K562 (cell line): ENCODE results near the gene TSPAN13. TPM values are rescaled to one million over a fixed set of nuclear protein-coding genes. Genes with fewer than 3 reads are reported as not detected.

Source experiments
- CBFA2T2 ChIP-seq: fragments of 450-650 bp; conservative IDR thresholded peaks from 2 replicates; pipeline ENCODE4 v1.6.1; 2017; ENCODE audit warnings: mild to moderate bottlenecking
- CBFA2T3 ChIP-seq: fragments of 450-650 bp; IDR thresholded peaks from 2 replicates; pipeline ENCODE4 v1.6.1; 2017
- DLX4 ChIP-seq: fragments of 250-450 bp; sonication (Bioruptor Pico); IDR thresholded peaks from 2 replicates; pipeline ENCODE4 v1.6.1; 2021; ENCODE audit warnings: mild to moderate bottlenecking
- DMBX1 ChIP-seq: fragments of 250-450 bp; sonication (Bioruptor Pico); IDR thresholded peaks from 2 replicates; pipeline ENCODE4 v1.8.0; 2022; ENCODE audit warnings: inconsistent platforms, mild to moderate bottlenecking, moderate library complexity, borderline replicate concordance
- EWSR1 ChIP-seq: fragments of 450-650 bp; IDR thresholded peaks from 2 replicates; pipeline ENCODE4 v1.6.1; 2018; ENCODE audit warnings: borderline replicate concordance, mild to moderate bottlenecking, low read depth, moderate library complexity; ENCODE audit not compliant: partially characterized antibody
- MAFG ChIP-seq: fragments of 450-650 bp; conservative IDR thresholded peaks from 2 replicates; pipeline ENCODE4 v1.6.1; 2016; ENCODE audit warnings: missing genetic modification characterization, missing compliant biosample characterization
- MEF2A ChIP-seq: IDR thresholded peaks from 2 replicates; pipeline ENCODE4 v1.6.1; 2011; ENCODE audit warnings: low read depth, mild to moderate bottlenecking, low read length, moderate library complexity; ENCODE audit not compliant: control insufficient read depth
- MEIS2 ChIP-seq: fragments of 450-650 bp; IDR thresholded peaks from 2 replicates; pipeline ENCODE4 v1.6.1; 2014; ENCODE audit warnings: mild to moderate bottlenecking; ENCODE audit not compliant: partially characterized antibody
- PYGO2 ChIP-seq: fragments of 450-650 bp; IDR thresholded peaks from 2 replicates; pipeline ENCODE4 v1.6.1; 2016; ENCODE audit warnings: mild to moderate bottlenecking, missing genetic modification characterization, moderate library complexity, missing compliant biosample characterization
- U2AF2 ChIP-seq: fragments of 200-400 bp; formaldehyde crosslinking; optimal IDR thresholded peaks from 2 replicates; pipeline ENCODE3; 2017; ENCODE audit warnings: low read depth, mild to moderate bottlenecking, low read length
- ZC3H11A ChIP-seq: IDR thresholded peaks from 2 replicates; pipeline ENCODE4 v1.6.1; 2012; ENCODE audit warnings: low read depth, low read length, improper control_type of control experiment
- ZC3H4 ChIP-seq: sonication (generic); formaldehyde crosslinking; IDR thresholded peaks from 2 replicates; pipeline ENCODE4 v1.9.0; 2021; ENCODE audit warnings: missing genetic modification reagents, borderline replicate concordance
- ZFP1 ChIP-seq: fragments of 450-650 bp; formaldehyde crosslinking; IDR thresholded peaks from 2 replicates; pipeline ENCODE4 v1.4.0; 2020; ENCODE audit warnings: mild to moderate bottlenecking, mixed read lengths
- ZNF24 ChIP-seq: fragments of 450-650 bp; IDR thresholded peaks from 2 replicates; pipeline ENCODE4 v1.6.1; 2016
- ZNF398 ChIP-seq: fragments of 250-450 bp; sonication (Bioruptor Pico); IDR thresholded peaks from 2 replicates; pipeline ENCODE4 v1.8.0; 2021; ENCODE audit warnings: moderate library complexity, mild to moderate bottlenecking, inconsistent platforms
- ZNF707 ChIP-seq: fragments of 250-450 bp; sonication (Bioruptor Pico); conservative IDR thresholded peaks from 2 replicates; pipeline ENCODE4 v1.8.0; 2022; ENCODE audit warnings: inconsistent platforms, mild to moderate bottlenecking, moderate library complexity
- polyA plus RNA-seq, 8 experiments: library from polyadenylated mRNA; depleted of rRNA in 4 of 8; stranded (reverse) in 5 of 8; unstranded in 3 of 8; fragments of >200 nt; fragmentation: Nextera tagmentation in 2 of 8; fragmentation: Illumina TruSeq in 1 of 8; extraction: Ambion mirVana in 2 of 8; extraction: Trizol in 1 of 8; gene quantifications; 2 replicates each; pipeline versions ENCODE4 v1.2.1 to v1.2.3, GENCODE V29; 2011 to 2014; ENCODE audit warnings: inconsistent platforms in 1 of 8, missing spikeins in 1 of 8
- total RNA-seq, 7 experiments: library from RNA; depleted of rRNA in 6 of 7; stranded (reverse); fragments of >200 nt in 6 of 7; fragmentation: Illumina TruSeq in 2 of 7; extraction: Trizol in 2 of 7; gene quantifications; 2 replicates each; pipeline versions ENCODE4 v1.2.1 to v1.2.3, GENCODE V29; 2011 to 2021; ENCODE audit warnings: low replicate concordance in 1 of 7
- TF ChIP-seq, protein P1 (sequence below): IDR thresholded peaks from 2 replicates; pipeline ENCODE4 v1.6.1; 2014; ENCODE audit warnings: antibody characterized with exemption
- TF ChIP-seq, protein P2 (sequence below): sonication (generic); formaldehyde crosslinking; IDR thresholded peaks from 2 replicates; pipeline ENCODE4 v1.8.0; 2022; ENCODE audit warnings: mild to moderate bottlenecking, missing genetic modification reagents

Gene TSPAN13
- total and polyA plus RNA-seq, 9 of the 15 experiments (the other 6 are each of a cell fraction or from before 2014, with no cell fraction given) = 7.8 to 46.3 (median 20.0) TPM

- TF ChIP-seq, protein P1, sequence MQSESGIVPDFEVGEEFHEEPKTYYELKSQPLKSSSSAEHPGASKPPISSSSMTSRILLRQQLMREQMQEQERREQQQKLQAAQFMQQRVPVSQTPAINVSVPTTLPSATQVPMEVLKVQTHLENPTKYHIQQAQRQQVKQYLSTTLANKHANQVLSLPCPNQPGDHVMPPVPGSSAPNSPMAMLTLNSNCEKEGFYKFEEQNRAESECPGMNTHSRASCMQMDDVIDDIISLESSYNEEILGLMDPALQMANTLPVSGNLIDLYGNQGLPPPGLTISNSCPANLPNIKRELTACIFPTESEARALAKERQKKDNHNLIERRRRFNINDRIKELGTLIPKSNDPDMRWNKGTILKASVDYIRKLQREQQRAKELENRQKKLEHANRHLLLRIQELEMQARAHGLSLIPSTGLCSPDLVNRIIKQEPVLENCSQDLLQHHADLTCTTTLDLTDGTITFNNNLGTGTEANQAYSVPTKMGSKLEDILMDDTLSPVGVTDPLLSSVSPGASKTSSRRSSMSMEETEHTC = no peak
- TF ChIP-seq ZNF398 (CRISPR knock-in tag) (no peak), CBFA2T3 (no peak), PYGO2 (tag) (no peak), ZNF24 (no peak), DMBX1 (CRISPR knock-in tag) (no peak), ZC3H4 (no peak), ZFP1 (CRISPR knock-in tag) (no peak), MEF2A (no peak), DLX4 (CRISPR knock-in tag) (no peak), MAFG (tag) (no peak), EWSR1 (no peak), MEIS2 (peak; percentile 41), U2AF2 (no peak), ZNF707 (CRISPR knock-in tag) (no peak), ZC3H11A (no peak), CBFA2T2 (no peak)
- TF ChIP-seq, protein P2, sequence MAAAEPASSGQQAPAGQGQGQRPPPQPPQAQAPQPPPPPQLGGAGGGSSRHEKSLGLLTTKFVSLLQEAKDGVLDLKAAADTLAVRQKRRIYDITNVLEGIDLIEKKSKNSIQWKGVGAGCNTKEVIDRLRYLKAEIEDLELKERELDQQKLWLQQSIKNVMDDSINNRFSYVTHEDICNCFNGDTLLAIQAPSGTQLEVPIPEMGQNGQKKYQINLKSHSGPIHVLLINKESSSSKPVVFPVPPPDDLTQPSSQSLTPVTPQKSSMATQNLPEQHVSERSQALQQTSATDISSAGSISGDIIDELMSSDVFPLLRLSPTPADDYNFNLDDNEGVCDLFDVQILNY (CRISPR knock-in tag) = no peak
Observed at GRCh38 chr7:16753102-16753931, at the start of gene TSPAN13 (continued).
